ENCODE measurements around the gene ZNF469.
A peak's percentile ranks its signal among the peaks of the same experiment; 100 is the strongest.

ZNF469 gene, protein sequence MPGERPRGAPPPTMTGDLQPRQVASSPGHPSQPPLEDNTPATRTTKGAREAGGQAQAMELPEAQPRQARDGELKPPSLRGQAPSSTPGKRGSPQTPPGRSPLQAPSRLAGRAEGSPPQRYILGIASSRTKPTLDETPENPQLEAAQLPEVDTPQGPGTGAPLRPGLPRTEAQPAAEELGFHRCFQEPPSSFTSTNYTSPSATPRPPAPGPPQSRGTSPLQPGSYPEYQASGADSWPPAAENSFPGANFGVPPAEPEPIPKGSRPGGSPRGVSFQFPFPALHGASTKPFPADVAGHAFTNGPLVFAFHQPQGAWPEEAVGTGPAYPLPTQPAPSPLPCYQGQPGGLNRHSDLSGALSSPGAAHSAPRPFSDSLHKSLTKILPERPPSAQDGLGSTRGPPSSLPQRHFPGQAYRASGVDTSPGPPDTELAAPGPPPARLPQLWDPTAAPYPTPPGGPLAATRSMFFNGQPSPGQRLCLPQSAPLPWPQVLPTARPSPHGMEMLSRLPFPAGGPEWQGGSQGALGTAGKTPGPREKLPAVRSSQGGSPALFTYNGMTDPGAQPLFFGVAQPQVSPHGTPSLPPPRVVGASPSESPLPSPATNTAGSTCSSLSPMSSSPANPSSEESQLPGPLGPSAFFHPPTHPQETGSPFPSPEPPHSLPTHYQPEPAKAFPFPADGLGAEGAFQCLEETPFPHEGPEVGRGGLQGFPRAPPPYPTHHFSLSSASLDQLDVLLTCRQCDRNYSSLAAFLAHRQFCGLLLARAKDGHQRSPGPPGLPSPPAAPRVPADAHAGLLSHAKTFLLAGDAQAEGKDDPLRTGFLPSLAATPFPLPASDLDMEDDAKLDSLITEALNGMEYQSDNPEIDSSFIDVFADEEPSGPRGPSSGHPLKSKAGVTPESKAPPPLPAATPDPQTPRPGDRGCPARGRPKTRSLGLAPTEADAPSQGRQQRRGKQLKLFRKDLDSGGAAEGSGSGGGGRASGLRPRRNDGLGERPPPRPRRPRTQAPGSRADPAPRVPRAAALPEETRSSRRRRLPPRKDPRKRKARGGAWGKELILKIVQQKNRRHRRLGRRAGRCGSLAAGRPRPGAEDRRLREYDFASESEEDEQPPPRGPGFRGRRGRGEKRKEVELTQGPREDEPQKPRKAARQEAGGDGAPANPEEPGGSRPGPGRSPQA (N-terminal part only)

GRCh38 chr16:88382491-88383400, at the start of gene ZNF469:
Gene ZNF469, plus strand, starts transcription at chr16:88382959. Its CDS starts 44,512 bp downstream, at chr16:88427471.
- peak in 1 of 56 donors; percentile 36 for DNase-seq

DNA sequence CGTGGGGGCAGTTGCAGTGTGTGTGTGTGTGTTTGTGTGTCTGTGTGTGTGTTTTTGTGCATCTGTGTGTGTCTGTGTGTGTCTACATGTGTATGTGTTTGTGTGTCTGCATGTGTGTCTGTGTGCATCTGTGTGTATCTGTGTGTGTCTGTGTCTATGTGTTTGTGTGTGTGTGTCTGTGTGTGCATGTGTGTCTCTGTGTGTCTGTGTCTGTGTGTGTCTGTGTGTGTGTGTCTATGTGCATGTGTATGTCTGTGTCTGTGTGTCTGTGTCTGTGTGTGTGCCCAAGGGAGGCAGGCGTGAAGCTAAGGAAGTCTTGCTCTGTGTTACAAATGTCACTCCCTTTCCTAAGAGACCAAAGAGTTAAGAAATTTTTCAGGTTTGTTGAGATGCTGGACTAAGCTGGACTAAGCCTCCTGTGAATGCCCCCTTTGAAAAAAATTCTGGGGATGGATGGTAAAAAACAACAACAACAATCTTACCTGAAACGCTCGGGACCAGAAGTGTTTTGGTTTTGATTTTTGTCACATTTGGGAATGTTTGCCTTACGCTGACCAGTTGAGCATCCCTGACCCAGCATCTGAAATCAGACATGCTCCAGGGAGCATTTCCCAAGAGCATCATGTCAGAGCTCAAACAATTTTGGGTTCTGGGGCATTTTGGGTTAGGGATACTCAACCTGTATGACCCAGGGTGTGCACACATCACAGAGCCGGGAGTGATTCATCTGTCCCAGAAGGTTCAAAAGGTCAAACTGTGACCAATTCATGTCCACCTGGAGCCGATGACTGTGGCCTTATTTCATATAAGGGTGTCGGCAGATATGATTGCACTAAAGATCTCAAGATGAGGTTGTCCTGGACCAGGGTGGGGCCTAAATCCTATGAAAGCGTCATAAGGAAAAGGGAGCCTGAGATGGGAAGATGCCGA, 48.6 kb upstream of the ZNF469 start:
- no peak for DNase-seq

GRCh38 chr16:88334778-88335720, 47.7 kb upstream of the ZNF469 start:
- DNase-seq, result no peak

DNA sequence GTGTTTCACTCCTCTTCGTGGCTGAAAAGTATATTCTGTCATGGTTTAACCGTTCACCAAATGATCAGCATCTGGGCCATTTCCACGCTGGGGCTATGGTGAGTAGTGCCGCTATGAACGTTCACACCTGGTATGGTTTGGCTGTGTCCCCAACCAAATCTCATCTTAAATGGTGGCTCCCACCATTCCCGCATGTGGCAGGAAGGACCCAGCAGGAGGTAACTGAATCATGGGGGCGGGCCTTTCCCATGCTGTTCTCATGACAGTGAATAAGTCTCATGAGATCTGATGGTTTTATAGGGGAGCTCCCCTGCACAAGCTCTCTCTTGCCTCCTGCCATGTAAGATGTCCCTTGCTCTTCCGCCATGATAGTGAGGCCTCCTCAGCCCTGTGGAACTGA, 45.7 kb upstream of the ZNF469 start:
- DNase-seq, result no peak

DNA sequence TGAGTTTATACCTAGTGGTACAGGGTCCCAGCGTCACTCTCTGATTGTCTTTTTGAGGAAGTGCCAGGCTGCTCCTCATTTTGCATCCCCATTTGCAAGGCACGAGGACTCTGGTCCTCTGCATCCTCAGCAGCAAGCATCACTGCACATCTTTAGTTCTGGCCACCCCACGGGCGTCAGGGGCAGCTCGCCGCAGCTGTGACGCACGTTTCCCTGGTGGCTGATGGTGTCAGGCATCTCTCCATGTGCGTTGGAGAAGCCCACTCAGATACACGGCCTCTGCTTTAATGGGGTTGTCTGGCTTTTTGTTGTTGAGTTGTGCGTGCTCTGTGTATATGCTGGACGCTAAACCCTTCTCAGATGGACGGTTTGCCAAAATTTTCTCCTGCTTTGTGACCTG, 45.2 kb upstream of the ZNF469 start:
- no peak for DNase-seq

GRCh38 chr16:88338111-88338510, 44.6 kb upstream of the ZNF469 start:
- DNase-seq, result no peak

GRCh38 chr16:88338896-88339295, 43.9 kb upstream of the ZNF469 start:
- DNase-seq, result no peak

DNA sequence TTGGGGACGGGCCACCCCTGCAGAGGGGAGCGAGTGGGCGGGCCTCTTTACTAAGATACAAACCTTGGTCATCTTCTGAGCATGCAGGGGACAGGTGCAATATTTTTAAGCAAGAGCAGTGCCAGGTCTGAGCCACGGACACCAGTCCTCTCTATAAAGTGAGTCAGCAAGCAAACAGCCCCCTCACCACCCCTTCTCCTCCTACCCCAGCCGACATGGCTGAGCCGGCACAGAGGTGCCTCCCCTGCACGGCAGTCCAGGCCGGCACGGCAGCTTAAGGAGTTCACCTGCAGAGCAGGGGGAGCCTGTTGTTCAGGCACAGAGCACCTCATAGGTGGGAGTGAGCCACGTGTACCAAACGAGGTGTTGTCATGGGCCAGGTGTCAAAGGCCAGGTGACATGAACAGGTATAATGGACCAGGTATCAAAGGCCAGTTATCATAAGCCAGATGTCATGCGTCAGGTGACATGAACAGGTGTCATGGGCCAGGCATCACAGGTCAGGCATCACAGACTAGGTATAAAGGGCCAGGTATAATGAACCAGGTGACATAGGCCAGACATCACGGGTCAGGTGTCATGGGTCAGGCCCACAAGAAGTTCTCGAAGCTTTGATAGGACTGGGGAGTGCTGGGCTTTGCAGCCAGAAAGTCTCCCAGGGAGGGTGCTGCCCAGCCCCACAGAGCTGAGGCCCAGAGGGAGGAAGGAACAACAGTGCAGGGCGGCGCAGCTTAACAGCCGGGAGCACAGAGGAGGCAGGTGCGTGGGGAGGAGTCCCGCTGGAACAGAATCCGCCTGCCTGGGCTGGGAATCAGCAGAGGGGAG, 42.6 kb upstream of the ZNF469 start:
- no peak for DNase-seq

DNA sequence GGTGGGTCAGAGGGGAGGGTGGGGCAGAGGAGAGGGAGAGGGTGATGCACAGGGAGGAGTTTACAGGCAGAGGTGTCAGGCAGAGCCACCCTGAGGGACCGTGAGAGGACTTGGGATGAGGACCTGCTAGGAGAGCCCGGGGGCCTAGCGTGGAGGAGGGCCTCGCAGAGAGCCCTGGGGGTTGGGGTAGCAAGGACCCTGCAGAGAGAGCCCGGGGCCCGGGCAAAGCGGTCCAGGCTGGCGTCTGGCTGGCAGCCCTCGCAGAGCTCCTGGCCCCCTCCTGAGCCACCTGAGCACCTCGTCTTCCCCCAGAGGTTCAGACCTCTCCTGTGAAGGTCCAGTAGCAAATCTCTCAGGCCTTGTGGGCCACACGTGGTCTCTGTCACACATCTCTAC, 42.0 kb upstream of the ZNF469 start:
- no peak for DNase-seq

- DNase-seq, result no peak
Measured at GRCh38 chr16:88341551-88342290, 41.0 kb upstream of the ZNF469 start.

GRCh38 chr16:88342491-88342890, 40.3 kb upstream of the ZNF469 start:
- DNase-seq, result no peak

DNA sequence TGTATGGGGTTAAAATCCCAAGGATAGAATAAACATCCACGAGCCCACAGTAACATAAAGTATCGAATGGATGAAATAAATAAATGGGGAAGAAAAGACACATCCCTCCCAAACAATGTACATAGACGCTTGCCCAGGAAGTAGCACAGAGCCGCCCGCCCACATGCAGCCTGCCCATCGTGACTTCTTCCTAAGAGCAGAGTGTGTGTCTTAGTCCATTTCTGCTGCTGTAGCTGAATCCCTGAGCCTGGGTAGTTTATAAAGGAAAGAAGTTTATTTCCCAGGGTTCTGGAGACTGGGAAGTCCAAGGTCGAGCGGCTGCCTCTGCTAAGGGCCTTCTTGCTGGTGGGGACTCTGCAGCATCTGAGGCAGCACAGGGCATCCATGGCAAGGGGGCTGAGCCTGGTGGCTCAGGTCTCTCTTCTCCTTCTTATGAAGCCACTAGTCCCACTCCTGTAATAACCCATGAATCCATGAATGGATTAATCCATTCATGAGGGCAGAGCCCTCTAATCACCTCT, 39.4 kb upstream of the ZNF469 start:
- DNase-seq, result no peak

DNA sequence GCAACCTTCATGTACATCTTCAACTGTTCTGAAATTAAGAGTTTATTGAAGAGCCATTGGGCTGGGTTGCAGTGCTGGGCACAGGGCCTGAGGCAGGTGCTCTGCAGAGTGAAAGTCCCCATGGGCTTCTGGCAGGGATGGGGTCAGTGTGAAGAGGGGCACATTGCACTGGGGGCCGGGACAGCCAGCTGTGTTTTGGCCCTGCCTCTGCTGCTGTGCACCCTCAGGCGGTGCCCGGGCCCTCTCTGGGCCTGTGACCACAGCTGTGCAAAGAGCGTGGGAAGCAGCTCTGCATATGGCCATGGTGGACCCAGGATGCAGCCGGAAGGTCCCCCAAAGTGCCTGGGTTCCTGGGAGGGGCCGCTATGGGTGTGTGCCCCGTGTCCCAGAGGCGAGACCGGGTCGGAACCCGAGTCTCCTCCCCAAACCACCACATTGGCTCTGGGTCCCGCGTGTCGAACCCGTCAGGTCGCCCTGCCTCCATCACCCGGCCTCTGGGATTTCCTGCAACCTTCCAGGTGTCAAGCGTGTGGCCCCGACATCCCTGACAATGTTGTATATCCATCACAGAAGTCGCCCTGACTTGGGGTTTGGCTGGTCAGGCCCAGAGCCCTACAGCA, 38.2 kb upstream of the ZNF469 start:
- DNase-seq, result no peak

DNA sequence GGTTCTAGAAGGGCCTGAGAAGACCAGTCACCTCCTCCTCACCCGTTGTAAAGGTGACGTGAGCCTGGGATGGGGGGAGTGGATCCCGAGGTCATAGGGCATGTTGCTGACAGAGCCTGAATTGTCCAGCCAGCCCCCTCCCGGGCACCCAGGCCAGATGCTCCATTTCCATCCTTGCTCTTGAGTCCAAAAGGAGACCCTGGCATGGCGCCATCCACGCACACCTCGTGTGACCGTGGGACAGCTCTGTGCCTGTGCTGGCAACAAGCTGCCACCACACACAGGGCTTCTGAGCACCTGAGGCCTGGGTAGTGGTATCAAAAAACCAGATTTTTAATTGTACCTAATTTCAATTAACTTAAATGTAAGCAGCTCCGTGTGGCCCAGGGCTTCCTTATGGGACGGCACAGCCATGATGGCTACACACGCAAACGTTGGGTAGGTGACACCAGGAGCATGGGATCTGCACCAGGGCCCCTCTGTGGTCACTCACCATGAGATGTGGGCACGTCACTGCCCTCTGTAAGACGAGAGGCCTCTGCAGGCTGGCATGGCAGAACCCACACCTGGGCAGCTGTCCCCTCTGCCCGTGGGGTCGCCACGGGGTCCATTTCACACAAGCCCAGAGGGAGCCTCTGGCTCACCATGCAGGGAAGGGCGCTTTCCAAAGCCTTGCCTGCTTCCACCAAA, 37.6 kb upstream of the ZNF469 start:
- DNase-seq, result no peak
